GM10266 (cell line): ENCODE results near the gene TTC5.
"Not testable (repeated sequence)": the region's sequence is repeated elsewhere in the genome, so short reads cannot be mapped to it uniquely, and the experiment has no call there.

ENCODE experiments used
- DNase-seq: peaks from one replicate; pipeline ENCODE4 v3.0.0; 2012; ENCODE audit errors: extremely low spot score
- TF ChIP-seq, protein P1 (sequence below): IDR thresholded peaks from 2 replicates; pipeline ENCODE4 v1.5.1; 2012; ENCODE audit warnings: mild to moderate bottlenecking, low read depth; ENCODE audit not compliant: control insufficient read depth, insufficient read depth; ENCODE audit errors: missing control alignments

Gene TTC5

DNA sequence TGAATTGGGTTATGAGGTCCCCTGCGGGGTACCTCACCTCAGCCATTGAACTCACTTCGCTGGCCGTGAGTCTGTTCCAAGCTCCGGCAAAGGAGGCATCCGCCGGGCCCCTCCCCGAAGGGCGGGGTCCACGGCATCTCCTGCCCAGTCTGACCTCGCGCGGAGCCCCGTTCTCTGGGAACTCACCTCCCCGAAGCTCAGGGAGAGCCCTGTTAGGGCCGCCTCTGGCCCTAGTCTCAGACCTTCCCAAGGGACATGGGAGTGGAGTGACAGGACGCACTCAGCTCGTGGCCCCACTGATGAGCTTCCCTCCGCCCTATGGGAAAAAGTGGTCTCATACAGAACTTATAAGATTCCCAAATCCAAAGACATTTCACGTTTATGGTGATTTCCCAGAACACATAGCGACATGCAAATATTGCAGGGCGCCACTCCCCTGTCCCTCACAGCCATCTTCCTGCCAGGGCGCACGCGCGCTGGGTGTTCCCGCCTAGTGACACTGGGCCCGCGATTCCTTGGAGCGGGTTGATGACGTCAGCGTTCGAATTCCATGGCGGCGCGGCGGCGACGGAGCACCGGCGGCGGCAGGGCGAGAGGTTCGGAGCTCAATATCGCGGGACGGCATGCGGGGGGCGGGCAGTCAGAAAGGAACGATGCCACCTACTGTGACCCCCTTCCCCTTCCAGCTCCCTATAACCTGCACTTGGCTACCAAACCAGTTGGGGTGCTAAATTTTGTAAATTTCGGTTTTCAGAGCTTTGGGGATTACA lies 37.5 kb upstream of the TTC5 start, which contains the start of gene PARP2:
Gene PARP2 (plus strand): TSS at position 544 of the 770 bp plus-strand sequence. CDS start 7 bp downstream, at position 551.
- TF ChIP-seq, protein P1, sequence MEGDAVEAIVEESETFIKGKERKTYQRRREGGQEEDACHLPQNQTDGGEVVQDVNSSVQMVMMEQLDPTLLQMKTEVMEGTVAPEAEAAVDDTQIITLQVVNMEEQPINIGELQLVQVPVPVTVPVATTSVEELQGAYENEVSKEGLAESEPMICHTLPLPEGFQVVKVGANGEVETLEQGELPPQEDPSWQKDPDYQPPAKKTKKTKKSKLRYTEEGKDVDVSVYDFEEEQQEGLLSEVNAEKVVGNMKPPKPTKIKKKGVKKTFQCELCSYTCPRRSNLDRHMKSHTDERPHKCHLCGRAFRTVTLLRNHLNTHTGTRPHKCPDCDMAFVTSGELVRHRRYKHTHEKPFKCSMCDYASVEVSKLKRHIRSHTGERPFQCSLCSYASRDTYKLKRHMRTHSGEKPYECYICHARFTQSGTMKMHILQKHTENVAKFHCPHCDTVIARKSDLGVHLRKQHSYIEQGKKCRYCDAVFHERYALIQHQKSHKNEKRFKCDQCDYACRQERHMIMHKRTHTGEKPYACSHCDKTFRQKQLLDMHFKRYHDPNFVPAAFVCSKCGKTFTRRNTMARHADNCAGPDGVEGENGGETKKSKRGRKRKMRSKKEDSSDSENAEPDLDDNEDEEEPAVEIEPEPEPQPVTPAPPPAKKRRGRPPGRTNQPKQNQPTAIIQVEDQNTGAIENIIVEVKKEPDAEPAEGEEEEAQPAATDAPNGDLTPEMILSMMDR = no peak

GRCh38 chr14:20341646-20342045 lies 35.9 kb upstream of the TTC5 start:
- TF ChIP-seq, protein P1 = no peak
- no peak for DNase-seq

More for the DNA sequence above, 37.5 kb upstream of the TTC5 start, which contains the start of gene PARP2:
- DNase-seq = peak; percentile 90

DNA sequence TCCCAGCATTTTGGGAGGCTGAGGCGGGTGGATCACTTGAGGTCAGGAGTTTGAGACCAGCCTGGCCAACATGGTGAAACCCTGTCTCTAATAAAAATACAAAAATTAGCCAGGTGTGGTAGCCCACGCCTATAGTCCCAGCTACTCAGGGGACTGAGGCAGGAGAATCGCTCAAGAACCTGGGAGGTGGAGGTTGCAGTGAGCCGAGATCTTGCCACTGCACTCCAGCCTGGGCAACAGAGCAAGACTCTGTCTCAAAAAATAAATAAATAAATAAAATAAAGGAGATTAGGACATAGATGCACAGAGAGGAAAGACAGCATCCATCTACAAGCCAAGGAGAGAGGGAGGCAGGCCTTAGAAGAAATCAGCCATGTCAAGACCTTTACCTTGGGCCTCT lies 35.3 kb upstream of the TTC5 start:
- DNase-seq = not testable (repeated sequence)

DNA sequence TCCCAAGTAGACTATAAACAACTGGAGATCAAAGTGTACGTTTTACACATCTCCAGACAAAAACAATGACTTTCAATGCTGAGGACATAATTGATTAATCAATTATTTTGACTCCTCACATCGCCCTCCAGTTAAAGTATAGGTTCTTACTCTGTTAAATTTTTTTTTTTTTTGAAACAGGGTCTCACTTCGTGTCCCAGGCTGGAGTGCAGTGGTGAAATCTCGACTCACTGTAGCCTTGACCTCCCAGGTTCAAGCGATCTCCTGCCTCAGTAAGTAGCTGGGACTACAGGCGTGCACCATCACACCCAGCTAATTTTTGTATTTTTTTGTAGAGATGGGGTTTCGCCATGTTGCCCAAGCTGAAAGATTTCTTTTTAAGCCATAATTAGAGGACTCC lies 28.3 kb upstream of the TTC5 start:
- TF ChIP-seq, protein P1 = no peak
- DNase-seq = no peak

- TF ChIP-seq, protein P1 = no peak
- no peak for DNase-seq
These were observed 27.7 kb upstream of the TTC5 start for GRCh38 chr14:20333494-20333841.

- TF ChIP-seq, protein P1 = no peak
These were observed 27.2 kb upstream of the TTC5 start, which contains the start of gene CCNB1IP1 for GRCh38 chr14:20332788-20333493. TSS of gene CCNB1IP1 (minus strand) at chr14:20333279. CDS start at chr14:20316523, 16,756 bp downstream.

DNA sequence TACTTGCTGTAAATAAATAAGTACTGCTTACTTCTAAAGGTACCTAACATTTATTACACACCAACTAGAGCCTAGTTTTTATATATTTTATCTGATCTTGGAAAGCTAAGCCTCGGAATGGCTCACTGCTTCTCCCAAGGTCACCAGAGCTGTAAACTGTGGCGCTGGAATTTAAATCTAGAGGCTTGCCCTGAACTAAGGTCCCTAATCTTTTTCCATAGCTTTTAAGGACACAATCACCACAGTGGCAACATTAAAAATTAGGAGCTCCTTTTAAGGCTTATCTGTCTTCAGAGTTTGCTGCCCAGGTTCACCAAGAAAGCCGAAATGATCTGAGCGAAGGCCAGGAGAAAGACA lies 26.7 kb upstream of the TTC5 start:
- TF ChIP-seq, protein P1 = no peak
- no peak for DNase-seq

More at GRCh38 chr14:20332788-20333493, 27.2 kb upstream of the TTC5 start, which contains the start of gene CCNB1IP1:
- peak; percentile 86 for DNase-seq
